ENCODE results near the gene CCR3.

The CCR3 gene

GRCh38 chr3:46297658-46298423 is 55.6 kb downstream of the CCR3 start:
- ChIA-PET CTCF (no interaction called here), POLR2A (no interaction called here)
- H3K4me3 ChIP-seq (ENCODE audit: low read depth, low read length): no peak overlapping the region
- no peak for TF ChIP-seq CTCF (IDR thresholded peaks at IDR 0.05; ENCODE audit: insufficient read depth, low read length, missing control alignments)
- DNase-seq (ENCODE audit: low read depth, low spot score): no peak

- H3K4me3 ChIP-seq (ENCODE audit: low read depth, low read length): no peak overlapping the region
- no peak for DNase-seq (ENCODE audit: low read depth, low spot score)
- ChIA-PET POLR2A (no interaction called here), CTCF (no interaction called here)
- no peak for TF ChIP-seq CTCF (IDR thresholded peaks at IDR 0.05; ENCODE audit: insufficient read depth, low read length, missing control alignments)
Measured at GRCh38 chr3:46298871-46299607, 56.8 kb downstream of the CCR3 start.

- no peak overlapping the region for H3K4me3 ChIP-seq (ENCODE audit: low read depth, low read length)
- CTCF ChIA-PET: no interaction called here
- POLR2A ChIA-PET: no interaction called here
- no peak for TF ChIP-seq CTCF (IDR thresholded peaks at IDR 0.05; ENCODE audit: insufficient read depth, low read length, missing control alignments)
- no peak for DNase-seq (ENCODE audit: low read depth, low spot score)
Measured at GRCh38 chr3:46299608-46300460, 57.6 kb downstream of the CCR3 start.

GRCh38 chr3:46300461-46300789 is 58.2 kb downstream of the CCR3 start:
- TF ChIP-seq CTCF (IDR thresholded peaks at IDR 0.05; ENCODE audit: insufficient read depth, low read length, missing control alignments): no peak
- no peak for DNase-seq (ENCODE audit: low read depth, low spot score)
- H3K4me3 ChIP-seq (ENCODE audit: low read depth, low read length): no peak overlapping the region
- ChIA-PET CTCF (no interaction called here), POLR2A (no interaction called here)

GRCh38 chr3:46301122-46301835 is 59.0 kb downstream of the CCR3 start:
- CTCF ChIA-PET: no interaction called here
- no peak for TF ChIP-seq CTCF (IDR thresholded peaks at IDR 0.05; ENCODE audit: insufficient read depth, low read length, missing control alignments)
- no peak overlapping the region for H3K4me3 ChIP-seq (ENCODE audit: low read depth, low read length)
- DNase-seq (ENCODE audit: low read depth, low spot score): no peak
- POLR2A ChIA-PET: no interaction called here

All from AG04449 (cell line).